Ovary (tissue), 9 donors: ENCODE data around the gene DDA1. TPM values are rescaled to one million over a fixed set of nuclear protein-coding genes. Genes with fewer than 3 reads are reported as not detected.
A peak's percentile ranks its signal among the peaks of the same experiment; 100 is the strongest.

Experiments used
- DNase-seq, 5 donors: peaks; one replicate each; pipeline ENCODE4 v3.0.0-alpha.2; 2019 to 2020
- H3K27ac ChIP-seq, 2 donors: fragments of 200-600 bp; one replicate each; pipeline versions ENCODE4 v1.5.1 to v1.8.0; 2019 to 2022
- H3K27me3 ChIP-seq: fragments of 200-600 bp; one replicate; pipeline ENCODE4 v1.8.0; 2022
- H3K36me3 ChIP-seq: fragments of 200-600 bp; sonication (generic); one replicate; pipeline ENCODE4 v1.5.1; 2019
- H3K4me1 ChIP-seq: one replicate; pipeline ENCODE4 v1.8.1; 2013; ENCODE audit warnings: mild to moderate bottlenecking, moderate library complexity; ENCODE audit not compliant: insufficient read depth
- H3K4me3 ChIP-seq: fragments of 200-600 bp; sonication (generic); one replicate; pipeline ENCODE4 v1.5.1; 2017
- H3K9me3 ChIP-seq, 2 donors: fragments of 200-600 bp in 1 of 2; sonication (generic) in 1 of 2; one replicate each; pipeline versions ENCODE4 v1.5.1 to v1.8.1; 2013 to 2019; ENCODE audit warnings: mild to moderate bottlenecking in 1 of 2, moderate library complexity in 1 of 2
- CTCF ChIP-seq, 3 donors: fragments of 450-650 bp in 2 of 3; fragments of 200-600 bp in 1 of 3; IDR thresholded peaks; one replicate each; pipeline versions ENCODE4 v1.5.1 to v1.8.0; 2016 to 2022; ENCODE audit warnings: antibody characterized with exemption in 3 of 3, mild to moderate bottlenecking in 1 of 3
- EP300 ChIP-seq: sonication (generic); formaldehyde crosslinking; IDR thresholded peaks from one replicate; pipeline ENCODE4 v1.6.1; 2017; ENCODE audit warnings: antibody characterized with exemption
- POLR2A ChIP-seq: fragments of 450-650 bp; IDR thresholded peaks from one replicate; pipeline ENCODE4 v1.6.1; 2017; ENCODE audit warnings: antibody characterized with exemption, mild to moderate bottlenecking, moderate library complexity
- WGBS, 3 donors: extraction: QIAGEN DNeasy Blood & Tissue Kit in 1 of 3; methylation state at CpG; one replicate each; pipeline versions ENCODE4 v1.1.5 to v1.1.7; 2013 to 2017; 5-methylcytosine and 5-hydroxymethylcytosine counted together
- intact Hi-C, 4 donors: fragments of 100-400 bp; cut with DNase I; formaldehyde crosslinking; loops; one replicate each; pipeline versions ENCODE4 v1.11.0 to v1.15.1; 2022 to 2023
- polyA plus RNA-seq, 2 donors: library from polyadenylated mRNA; stranded (reverse); fragments of 200-250 nt in 1 of 2; fragments of 350-450 nt in 1 of 2; fragmentation: Illumina TruSeq in 1 of 2; extraction: RNeasy Lipid Tissue Mini Kit (QIAGEN cat#74804) in 1 of 2; gene quantifications; one replicate each; pipeline ENCODE4 v1.2.3, GENCODE V29; 2013 to 2014
- total RNA-seq, 7 donors: library from RNA; depleted of rRNA in 2 of 7; stranded (reverse); fragments of >200 nt in 2 of 7; fragmentation: NEBNext Ultra II Directional in 3 of 7; extraction: Animal tissue kit (Norgen Biotek cat#: 25700) in 3 of 7; gene quantifications; one replicate each; pipeline versions ENCODE4 v1.1.0 to v1.2.4, GENCODE V29; 2016 to 2023
- donor health status: DM: no; HTN: no; CAD: no; lungs with moderate emphysema.
- donor health status: DM: no; HTN: no; CAD: no.
- donor health status: Bipolar disorder and iron deficiency.
- donor health status: DM: yes; HTN: yes; CAD: no.
- donor health status: DM: no; HTN: no; CAD: no.
- donor health status: DM: yes; HTN: yes; CAD: no.

Gene DDA1
- total and polyA plus RNA-seq, 9 donors, result 6.3 to 32.6 (median 20.2) TPM

GRCh38 chr19:17305517-17306284, 3.7 kb upstream of the DDA1 start, which contains the start of gene MRPL34:
Gene MRPL34, plus strand, starts transcription at chr19:17305872. Its CDS starts 21 bp downstream, at chr19:17305893.
- H3K27me3 ChIP-seq, result no peaks in the 10 kb centered on the region
- H3K4me1 ChIP-seq, result peaks cover 9% of the 10 kb centered on the region
- peak within 1 kb of the TSS; percentile 41 to 73 for H3K27ac ChIP-seq
- DNase-seq, result peak; percentile 95 to 97 (median 96)
- intact Hi-C loops, result no loop called here
- TF ChIP-seq EP300 (no peak), POLR2A (peak; percentile 37), CTCF (IDR thresholded peaks at IDR 0.05) (peak; percentile 38 to 89 (median 85))
- peak within 1 kb of the TSS; percentile 61 for H3K4me3 ChIP-seq
- no peaks in the 10 kb centered on the region for H3K36me3 ChIP-seq
- WGBS, 3 donors, result 0% methylated on average over 47 to 55 of the region's 55 CpGs
- no peaks in the 10 kb centered on the region for H3K9me3 ChIP-seq

- H3K4me1 ChIP-seq, result peaks cover 9% of the 10 kb centered on the region
- intact Hi-C loops, result no loop called here
- peak overlapping the region; percentile 61 for H3K4me3 ChIP-seq
- H3K27ac ChIP-seq, result peak overlapping the region; percentile 41 to 73
- no peaks in the 10 kb centered on the region for H3K36me3 ChIP-seq
- TF ChIP-seq CTCF (IDR thresholded peaks at IDR 0.05) (no peak), EP300 (no peak), POLR2A (no peak)
- WGBS, 3 donors, result 4 to 7% (median 4%) methylated on average over 26 to 28 of the region's 28 CpGs
- H3K27me3 ChIP-seq, result no peaks in the 10 kb centered on the region
- no peaks in the 10 kb centered on the region for H3K9me3 ChIP-seq
- no peak for DNase-seq
Measured at GRCh38 chr19:17306285-17306714, 3.1 kb upstream of the DDA1 start.

- WGBS, 3 donors, result 73 to 75% (median 73%) methylated on average over 8 of the region's 8 CpGs
- no peak overlapping the region for H3K27ac ChIP-seq
- intact Hi-C loops, result no loop called here
- no peaks in the 10 kb centered on the region for H3K27me3 ChIP-seq
- no peaks in the 10 kb centered on the region for H3K36me3 ChIP-seq
- no peak for DNase-seq
- no peak for TF ChIP-seq POLR2A
- no peak for TF ChIP-seq CTCF (IDR thresholded peaks at IDR 0.05)
- TF ChIP-seq EP300, result no peak
- H3K4me3 ChIP-seq, result no peak overlapping the region
- no peaks in the 10 kb centered on the region for H3K9me3 ChIP-seq
- peaks cover 5% of the 10 kb centered on the region for H3K4me1 ChIP-seq
Measured at GRCh38 chr19:17307876-17308377, 1.4 kb upstream of the DDA1 start.

- peak overlapping the region; percentile 86 for H3K4me3 ChIP-seq
- H3K4me1 ChIP-seq, result peaks cover 2% of the 10 kb centered on the region
- no peaks in the 10 kb centered on the region for H3K9me3 ChIP-seq
- intact Hi-C loops, result no loop called here
- H3K27me3 ChIP-seq, result no peaks in the 10 kb centered on the region
- no peak overlapping the region for H3K27ac ChIP-seq
- 4 to 6% (median 5%) methylated on average over 23 of the region's 23 CpGs for WGBS, 3 donors
- DNase-seq, result no peak
- TF ChIP-seq CTCF (IDR thresholded peaks at IDR 0.05) (no peak), POLR2A (no peak), EP300 (no peak)
- H3K36me3 ChIP-seq, result no peaks in the 10 kb centered on the region
Measured at GRCh38 chr19:17309965-17310461, 650 bp downstream of the DDA1 start.
